Measurements from ENCODE around the gene SYNE3.
A peak's percentile ranks its signal among the peaks of the same experiment; 100 is the strongest.
"Not testable (repeated sequence)": the region's sequence is repeated elsewhere in the genome, so short reads cannot be mapped to it uniquely, and the experiment has no call there.

SYNE3 gene

GRCh38 chr14:95523815-95524448 lies 7.5 kb upstream of the SYNE3 start:
- no peak for DNase-seq (ENCODE audit: low spot score)

- DNase-seq (ENCODE audit: low spot score) = no peak
Measured at GRCh38 chr14:95523051-95523814, 6.8 kb upstream of the SYNE3 start.

- no peak for DNase-seq (ENCODE audit: low spot score)
Measured at GRCh38 chr14:95522556-95522955, 6.1 kb upstream of the SYNE3 start.

GRCh38 chr14:95522116-95522515 lies 5.7 kb upstream of the SYNE3 start:
- no peak for DNase-seq (ENCODE audit: low spot score)

- DNase-seq (ENCODE audit: low spot score) = no peak
Measured at GRCh38 chr14:95521001-95521400, 4.6 kb upstream of the SYNE3 start.

- no peak for DNase-seq (ENCODE audit: low spot score)
Measured at GRCh38 chr14:95520346-95520745, 3.9 kb upstream of the SYNE3 start.

GRCh38 chr14:95519699-95520098 lies 3.2 kb upstream of the SYNE3 start:
- DNase-seq (ENCODE audit: low spot score) = no peak

- no peak for DNase-seq (ENCODE audit: low spot score)
Measured at GRCh38 chr14:95518045-95518751, 1.7 kb upstream of the SYNE3 start.

- DNase-seq (ENCODE audit: low spot score) = peak; percentile 81
Measured at GRCh38 chr14:95515596-95516552, 576 bp downstream of the SYNE3 start.

GRCh38 chr14:95515080-95515489 lies 1.4 kb downstream of the SYNE3 start:
- peak; percentile 80 for DNase-seq (ENCODE audit: low spot score)

- no peak for DNase-seq (ENCODE audit: low spot score)
Measured at GRCh38 chr14:95514131-95515079, 2.0 kb downstream of the SYNE3 start.

- no peak for DNase-seq (ENCODE audit: low spot score)
Measured at GRCh38 chr14:95513291-95513690, 3.2 kb downstream of the SYNE3 start.

GRCh38 chr14:95511687-95512086 lies 4.8 kb downstream of the SYNE3 start:
- no peak for DNase-seq (ENCODE audit: low spot score)

GRCh38 chr14:95510804-95511203 lies 5.6 kb downstream of the SYNE3 start:
- DNase-seq (ENCODE audit: low spot score) = no peak

- not testable (repeated sequence) for DNase-seq (ENCODE audit: low spot score)
Measured at GRCh38 chr14:95510344-95510743, 6.1 kb downstream of the SYNE3 start.

- DNase-seq (ENCODE audit: low spot score) = no peak
Measured at GRCh38 chr14:95509495-95509894, 7.0 kb downstream of the SYNE3 start.

- no peak for DNase-seq (ENCODE audit: low spot score)
Measured at GRCh38 chr14:95508377-95508776, 8.1 kb downstream of the SYNE3 start.

- DNase-seq (ENCODE audit: low spot score) = no peak
Measured at GRCh38 chr14:95507701-95508103, 8.7 kb downstream of the SYNE3 start.

GRCh38 chr14:95507174-95507573 lies 9.3 kb downstream of the SYNE3 start:
- DNase-seq (ENCODE audit: low spot score) = peak; percentile 81

GRCh38 chr14:95505030-95505589 lies 11.3 kb downstream of the SYNE3 start:
- no peak for DNase-seq (ENCODE audit: low spot score)
